ENCODE data around the gene MS4A1. TPM values are rescaled to one million over a fixed set of nuclear protein-coding genes. Genes with fewer than 3 reads are reported as not detected.

The MS4A1 gene
- 0.25 TPM for total RNA-seq (2021; ENCODE audit: unreplicated experiment)
- not detected in 2 replicates for polyA plus RNA-seq (2012)
- Bru-seq, nascent RNA, result not detected
- BruChase-seq, experiment 1, labeled RNA remaining after a 6-hour chase, result not detected
- not detected for BruChase-seq, experiment 2, labeled RNA remaining after a 2-hour chase
- long read RNA-seq, result 0 reads

- BruUV-seq (replicated peaks), result no TSS peak
- POLR2A ChIA-PET, result no interaction called here
These were observed at the start of gene MS4A1 for GRCh38 chr11:60455531-60456042. TSS of gene MS4A1 (plus strand) at chr11:60455847. CDS start at chr11:60462375, 6,528 bp downstream.

GRCh38 chr11:60420015-60420414 lies 35.6 kb upstream of the MS4A1 start:
- Histone ChIP-seq H3K9me3 (ENCODE audit: control insufficient read depth in 1 of 2, insufficient read depth in 1 of 2, low read depth in 1 of 2, low read length in 2 of 2) (no peaks in the 10 kb centered on the region), H3K27me3 (ENCODE audit: insufficient read depth, low read length) (no peaks in the 10 kb centered on the region), H3K4me1 (ENCODE audit: control insufficient read depth in 1 of 2, insufficient read depth in 2 of 2, low read length in 2 of 2) (no peaks in the 10 kb centered on the region), H3K27ac (ENCODE audit: low read depth, low read length) (no peak overlapping the region), H2AFZ (ENCODE audit: low read depth, low read length, poor library complexity, severe bottlenecking) (no peak overlapping the region), H3K4me3 (replicated peaks in 1 of 2; ENCODE audit: low read depth in 1 of 2, low read length in 2 of 2) (no peak overlapping the region), H3K4me2 (ENCODE audit: low read length) (no peak overlapping the region), H3K79me2 (ENCODE audit: insufficient read depth, low read length) (no peaks in the 10 kb centered on the region), H3K9ac (ENCODE audit: low read length) (no peak overlapping the region), H3K9me2 (ENCODE audit: insufficient read depth) (no peaks in the 10 kb centered on the region), H4K20me1 (ENCODE audit: insufficient read depth) (no peaks in the 10 kb centered on the region), H3K36me3 (ENCODE audit: control insufficient read depth in 1 of 2, insufficient read depth in 2 of 2, low read length in 2 of 2) (no peaks in the 10 kb centered on the region)
- CTCF ChIA-PET, result no interaction called here
- intact Hi-C loops (cut with micrococcal nuclease), result no loop called here
- RAD21 ChIA-PET (ENCODE audit: low non-redundant PET in 1 of 2, low total read pairs in 2 of 2, uncharacterized antibody in 2 of 2, unreplicated experiment in 2 of 2), result no interaction called here
- POLR2A ChIA-PET, result no interaction called here
- TF ChIP-seq, protein P1, sequence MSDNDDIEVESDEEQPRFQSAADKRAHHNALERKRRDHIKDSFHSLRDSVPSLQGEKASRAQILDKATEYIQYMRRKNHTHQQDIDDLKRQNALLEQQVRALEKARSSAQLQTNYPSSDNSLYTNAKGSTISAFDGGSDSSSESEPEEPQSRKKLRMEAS (IDR thresholded peaks at IDR 0.05), result no peak
- no peak for TF ChIP-seq JUND (IDR thresholded peaks at IDR 0.05)
- no peak for TF ChIP-seq EGR1 (IDR thresholded peaks at IDR 0.05; ENCODE audit: low read depth)
- no peak for TF ChIP-seq TCF7L2 (IDR thresholded peaks at IDR 0.05; ENCODE audit: borderline replicate concordance, extremely low read depth, insufficient read depth, insufficient read length)
- no peak for TF ChIP-seq RAD21 (IDR thresholded peaks at IDR 0.05; ENCODE audit: low read depth)
- ATAC-seq, result no peak
- DNase-seq (ENCODE audit: low read depth, low spot score), result no peak
- BruUV-seq (replicated peaks), result no TSS peak

More at GRCh38 chr11:60455531-60456042, at the start of gene MS4A1:
- no peaks in the 10 kb centered on the region for H3K9me3 ChIP-seq (ENCODE audit: control insufficient read depth in 1 of 2, insufficient read depth in 1 of 2, low read depth in 1 of 2, low read length in 2 of 2)
- H3K4me2 ChIP-seq (ENCODE audit: low read length), result no peak within 1 kb of the TSS
- ATAC-seq (no peak), DNase-seq (ENCODE audit: low read depth, low spot score) (no peak)
- CTCF ChIA-PET, result no interaction called here
- no peaks in the 10 kb centered on the region for H3K79me2 ChIP-seq (ENCODE audit: insufficient read depth, low read length)
- no peaks in the 10 kb centered on the region for H3K27me3 ChIP-seq (ENCODE audit: insufficient read depth, low read length)
- intact Hi-C loops (cut with micrococcal nuclease), result no loop called here
- no peak within 1 kb of the TSS for H3K9ac ChIP-seq (ENCODE audit: low read length)
- RAD21 ChIA-PET (ENCODE audit: low non-redundant PET in 1 of 2, low total read pairs in 2 of 2, uncharacterized antibody in 2 of 2, unreplicated experiment in 2 of 2), result no interaction called here
- no peaks in the 10 kb centered on the region for H3K9me2 ChIP-seq (ENCODE audit: insufficient read depth)
- no peaks in the 10 kb centered on the region for H3K4me1 ChIP-seq (ENCODE audit: control insufficient read depth in 1 of 2, insufficient read depth in 2 of 2, low read length in 2 of 2)
- TF ChIP-seq SP1 (IDR thresholded peaks at IDR 0.05; ENCODE audit: low read depth) (no peak), RAD21 (IDR thresholded peaks at IDR 0.05; ENCODE audit: low read depth) (no peak), EZH2phosphoT487 (IDR thresholded peaks at IDR 0.05; ENCODE audit: borderline replicate concordance) (no peak), YY1 (IDR thresholded peaks at IDR 0.05; ENCODE audit: extremely low read depth, insufficient replicate concordance, low read depth, low read length) (no peak), ELF1 (IDR thresholded peaks at IDR 0.05; ENCODE audit: borderline replicate concordance, low read depth) (no peak), JUND (IDR thresholded peaks at IDR 0.05) (no peak), SIN3A (IDR thresholded peaks at IDR 0.05; ENCODE audit: low read depth) (no peak), POLR2AphosphoS5 (IDR thresholded peaks at IDR 0.05; ENCODE audit: low read depth, low read length) (no peak)
- H3K27ac ChIP-seq (ENCODE audit: low read depth, low read length), result no peak within 1 kb of the TSS
- no peak within 1 kb of the TSS for H2AFZ ChIP-seq (ENCODE audit: low read depth, low read length, poor library complexity, severe bottlenecking)
- H4K20me1 ChIP-seq (ENCODE audit: insufficient read depth), result no peaks in the 10 kb centered on the region
- no peak within 1 kb of the TSS for H3K4me3 ChIP-seq (replicated peaks in 1 of 2; ENCODE audit: low read depth in 1 of 2, low read length in 2 of 2)
- no peaks in the 10 kb centered on the region for H3K36me3 ChIP-seq (ENCODE audit: control insufficient read depth in 1 of 2, insufficient read depth in 2 of 2, low read length in 2 of 2)

Measured in HCT116 (cell line).